Amniotic stem cell (primary cell): ENCODE measurements around the gene RPL23.
A peak's percentile ranks its signal among the peaks of the same experiment; 100 is the strongest.

Source experiments
- DNase-seq: peaks from one replicate; lab custom pipeline; 2025; lab: John Stamatoyannopoulos, UW

RPL23 gene

DNA sequence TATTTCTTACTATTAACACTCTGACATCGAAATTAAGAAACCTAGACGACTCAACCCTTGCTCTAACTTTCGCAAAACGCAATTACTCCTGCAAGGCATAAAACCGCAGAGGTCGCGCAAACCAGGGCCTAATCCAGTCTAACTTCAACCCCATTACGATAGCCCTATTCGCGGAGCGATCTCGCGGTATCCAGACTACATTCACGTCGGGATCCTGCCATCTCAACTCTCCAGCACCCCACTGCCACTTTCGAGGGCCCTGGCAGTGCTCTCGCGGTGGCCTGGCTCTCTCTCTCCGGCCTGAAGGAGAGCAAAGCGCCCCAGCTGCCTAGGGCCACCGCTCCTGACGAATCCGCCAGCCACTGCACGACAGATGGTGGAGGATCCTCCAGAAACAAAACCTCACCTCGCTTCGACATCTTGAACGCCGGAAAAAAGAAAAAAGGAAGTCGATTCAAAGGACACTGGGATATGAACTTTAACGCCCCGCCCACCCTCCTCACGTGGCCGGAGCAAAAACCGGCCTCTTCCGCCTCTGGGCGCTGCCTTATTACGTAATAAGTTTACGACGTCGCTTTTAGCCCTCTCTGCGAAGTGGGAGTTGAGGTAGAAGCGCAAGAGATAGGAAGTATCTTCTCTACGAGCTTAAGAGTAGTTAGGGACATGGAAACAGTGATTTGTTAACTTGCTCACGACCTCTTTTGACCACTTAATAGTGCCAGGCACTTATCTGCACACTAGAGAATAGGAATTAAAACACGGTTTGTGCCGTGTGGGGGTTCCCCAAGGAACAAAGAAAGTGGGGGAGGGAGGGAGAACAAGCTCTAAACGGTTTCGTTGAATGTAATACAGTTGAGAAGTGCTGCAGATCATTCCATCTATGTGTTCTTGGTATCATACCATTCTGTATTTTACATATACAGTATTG, at the start of gene RPL23:
Gene RPL23 (minus strand): TSS at position 430 of the 928 bp plus-strand sequence. CDS start 11 bp downstream, at position 419.
- peak; percentile 92 for DNase-seq

DNA sequence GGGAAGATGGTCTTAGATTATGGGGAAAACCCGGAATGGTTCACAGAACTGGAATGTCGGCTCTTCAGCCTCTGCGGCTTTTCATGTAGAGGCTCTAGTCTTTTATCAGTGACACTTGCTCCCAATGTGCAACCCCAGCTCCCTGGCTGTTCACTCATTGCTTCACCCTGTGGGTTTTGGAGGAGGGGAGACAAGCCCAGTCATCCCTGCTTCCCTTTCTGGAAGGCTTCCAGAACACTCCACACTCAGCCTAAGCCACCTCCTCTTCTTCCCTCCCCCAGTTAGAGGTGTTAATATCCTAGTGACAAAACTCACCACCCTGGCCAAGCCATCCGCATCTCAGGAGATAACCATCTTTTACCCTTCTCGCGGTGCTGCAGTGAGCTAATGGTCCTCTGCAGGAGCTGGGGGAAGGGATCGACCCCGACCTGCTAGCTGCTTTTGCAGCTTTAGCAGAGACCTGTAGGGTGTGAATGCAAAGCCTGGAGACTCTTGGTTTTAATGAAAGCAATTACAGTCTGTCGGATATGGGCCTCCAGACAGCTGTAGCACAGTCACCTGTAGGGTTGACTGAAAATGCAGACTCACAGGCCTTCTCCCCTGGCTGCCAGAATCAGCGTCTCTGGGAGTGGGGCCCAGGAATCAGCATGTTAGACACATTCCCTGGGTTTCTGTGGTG, 47.6 kb upstream of the RPL23 start:
- DNase-seq = peak; percentile 63

GRCh38 chr17:38899421-38899820, 45.9 kb upstream of the RPL23 start:
- DNase-seq = no peak

DNA sequence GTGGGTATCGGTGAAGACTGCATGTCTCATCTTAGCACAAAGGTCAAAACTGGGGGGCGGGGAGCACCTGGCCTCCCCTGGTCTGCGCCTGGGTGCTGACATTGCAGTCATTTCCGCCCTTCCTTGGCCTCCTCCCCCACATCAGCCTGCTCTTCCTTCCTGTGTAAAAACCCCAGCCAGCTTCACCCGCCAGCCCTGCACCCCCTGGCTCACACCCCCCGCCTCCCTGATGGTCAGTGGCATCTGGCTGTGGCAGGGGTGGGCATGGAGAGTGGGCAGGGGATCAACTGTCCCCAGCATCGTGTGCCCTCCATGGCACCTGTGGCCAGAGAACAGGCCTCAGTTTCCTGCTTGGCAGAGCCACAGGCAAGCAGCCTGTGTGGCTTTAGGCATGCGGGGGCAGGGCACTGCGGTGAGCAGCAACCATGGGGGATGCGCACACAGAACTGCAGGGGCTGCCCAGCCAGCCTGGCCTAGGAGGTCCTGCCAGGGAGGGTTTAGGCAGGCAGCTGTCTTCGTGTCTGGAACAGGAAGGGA, 45.4 kb upstream of the RPL23 start:
- DNase-seq = no peak

- no peak for DNase-seq
Observed at GRCh38 chr17:38898291-38898679, 44.8 kb upstream of the RPL23 start.

GRCh38 chr17:38897671-38898290, 44.3 kb upstream of the RPL23 start:
- no peak for DNase-seq

DNA sequence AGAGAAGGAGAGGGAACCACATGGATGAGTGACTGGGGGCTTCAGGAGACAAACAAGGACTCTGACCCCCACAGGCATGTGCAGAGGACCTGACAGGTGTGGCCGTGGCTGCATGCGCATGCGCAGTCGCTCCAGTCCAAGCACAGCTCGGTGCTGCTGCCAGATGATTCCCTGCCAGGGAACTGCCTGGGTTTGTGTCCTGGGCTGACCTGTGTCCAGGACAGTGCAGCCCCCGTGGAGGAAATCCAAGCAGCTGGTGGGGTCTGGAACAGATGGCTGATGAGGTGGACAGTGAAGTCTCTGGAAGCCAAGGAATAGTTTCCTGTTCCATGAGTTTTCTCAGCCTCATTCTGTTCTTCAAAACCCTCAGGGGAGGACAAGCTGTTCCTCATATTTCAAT, 43.7 kb upstream of the RPL23 start:
- no peak for DNase-seq

DNA sequence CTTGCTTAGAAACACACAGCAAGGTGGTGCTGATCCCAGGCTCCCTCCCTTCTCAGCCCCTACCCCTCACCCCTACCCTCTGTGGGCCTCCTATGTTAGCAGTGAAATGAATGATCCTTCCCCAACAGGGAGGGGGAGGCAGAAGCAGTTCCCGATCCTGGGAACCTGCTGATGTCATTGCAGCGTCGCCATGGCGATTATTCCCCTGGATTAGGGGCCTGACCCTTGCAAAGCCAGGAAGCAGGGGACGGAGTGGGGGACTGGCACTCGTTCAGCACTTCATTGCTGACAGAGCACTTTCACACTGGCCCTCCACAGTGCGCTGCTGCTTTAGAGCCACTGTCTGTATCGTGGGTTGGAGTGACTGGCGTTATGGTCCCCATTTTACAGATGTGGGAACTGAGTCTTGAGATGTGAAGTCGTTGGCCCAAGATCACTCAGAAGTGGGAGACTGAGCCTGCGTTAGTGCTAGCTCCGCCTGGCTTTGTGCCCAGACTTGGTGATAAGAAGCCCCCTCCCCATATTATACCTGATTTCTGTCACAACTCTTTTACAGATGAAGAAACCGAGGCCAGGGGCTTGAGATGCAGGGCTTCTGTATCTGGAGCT, 42.9 kb upstream of the RPL23 start:
- no peak for DNase-seq

DNA sequence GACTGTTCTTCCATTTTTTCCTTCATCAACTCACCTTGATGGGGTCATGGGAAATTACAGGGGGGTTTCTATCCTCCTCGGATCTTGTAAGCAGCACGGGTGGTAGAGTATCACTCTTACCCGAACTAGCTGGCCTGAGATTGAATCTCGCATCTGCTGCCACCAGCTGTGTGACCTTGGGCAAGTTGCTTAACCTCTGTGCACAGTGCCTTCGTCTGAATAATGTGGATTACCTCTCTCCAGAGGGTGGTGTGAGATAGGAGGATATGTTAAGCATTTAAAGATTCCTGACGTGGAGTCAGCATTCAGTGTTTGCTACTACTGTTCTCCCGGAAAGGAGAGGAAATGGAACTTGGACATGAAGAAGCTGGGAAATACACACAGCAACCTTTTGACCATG, 40.8 kb upstream of the RPL23 start:
- no peak for DNase-seq

GRCh38 chr17:38893607-38894006, 40.1 kb upstream of the RPL23 start:
- DNase-seq = no peak

GRCh38 chr17:38893113-38893512, 39.6 kb upstream of the RPL23 start:
- no peak for DNase-seq

GRCh38 chr17:38892620-38893019, 39.1 kb upstream of the RPL23 start:
- DNase-seq = no peak

- DNase-seq = no peak
Observed at GRCh38 chr17:38892083-38892482, 38.6 kb upstream of the RPL23 start.

DNA sequence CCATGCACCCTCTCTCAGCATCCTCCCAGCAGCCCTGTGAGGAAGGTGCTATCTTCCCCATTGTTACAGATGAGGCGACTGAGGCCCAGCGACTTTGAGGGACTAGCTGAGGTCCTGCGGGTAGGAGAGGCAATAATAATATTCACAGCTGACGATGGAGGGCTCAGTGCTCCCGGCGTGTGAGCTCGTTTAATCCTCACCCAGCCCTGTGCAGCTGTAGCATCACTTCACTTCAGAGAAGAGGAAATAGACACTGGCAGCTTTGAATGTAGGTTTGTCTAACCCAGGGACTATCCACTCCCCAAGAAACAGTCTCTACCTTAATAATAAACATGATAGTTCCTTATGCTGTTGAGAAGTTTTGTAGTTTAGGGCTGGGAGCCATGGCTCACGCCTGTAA, 37.9 kb upstream of the RPL23 start:
- DNase-seq = no peak

DNA sequence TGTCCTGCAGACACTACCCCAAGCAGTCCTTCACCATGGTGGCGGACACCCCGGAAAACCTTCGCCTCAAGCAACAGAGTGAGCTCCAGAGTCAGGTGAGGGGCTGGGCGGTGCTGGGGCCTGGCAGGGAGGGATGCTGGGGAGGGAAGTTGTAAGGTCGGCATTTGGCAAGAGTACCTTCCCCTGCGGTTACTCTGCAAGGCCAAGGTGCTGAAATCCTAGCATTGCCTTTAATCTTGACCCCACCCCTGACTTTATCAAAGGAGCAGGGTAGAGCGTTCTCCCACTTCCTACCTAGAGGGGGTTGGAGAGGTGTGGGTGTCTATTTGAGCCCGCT, 36.9 kb upstream of the RPL23 start:
- DNase-seq = no peak

GRCh38 chr17:38889745-38890409, 36.4 kb upstream of the RPL23 start:
- DNase-seq = no peak

DNA sequence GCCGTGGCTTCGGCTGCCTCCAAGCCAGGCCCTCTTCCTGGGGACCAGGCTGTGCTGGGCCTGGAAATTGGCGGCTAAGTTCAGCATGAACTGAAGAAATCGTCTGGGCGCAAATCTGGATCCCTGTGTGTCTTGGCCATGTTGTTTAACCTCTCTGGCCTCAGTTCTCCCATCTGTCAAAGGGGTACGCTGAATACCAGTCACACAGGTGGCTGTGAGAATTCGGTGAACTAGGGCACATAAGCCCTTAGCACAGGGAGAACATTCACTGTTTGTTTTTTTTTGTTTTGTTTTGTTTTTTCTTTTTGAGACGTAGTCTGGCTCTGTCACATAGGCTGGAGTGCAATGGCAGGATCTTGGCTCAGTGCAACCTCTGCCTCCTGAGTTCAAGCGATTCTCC, 35.3 kb upstream of the RPL23 start:
- DNase-seq = no peak

DNA sequence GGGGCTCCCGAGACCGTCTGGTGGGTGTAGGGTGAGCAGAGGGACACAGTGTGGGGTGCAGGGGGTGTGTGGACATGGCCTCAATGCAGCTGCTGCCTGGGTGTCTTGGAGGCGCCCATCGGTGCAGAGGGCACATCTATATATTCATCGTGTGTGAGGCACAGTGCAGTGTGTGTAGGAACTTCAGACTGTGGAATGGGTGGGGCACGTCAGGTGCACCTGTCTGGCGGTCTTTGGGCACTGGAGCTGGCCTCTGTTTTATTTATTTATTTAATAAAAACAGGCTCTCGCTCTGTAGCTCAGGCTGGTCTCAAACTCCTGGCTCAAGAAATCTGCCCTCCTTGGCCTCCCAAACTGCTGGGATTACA, 33.1 kb upstream of the RPL23 start:
- no peak for DNase-seq

GRCh38 chr17:38885728-38886642, 32.5 kb upstream of the RPL23 start:
- no peak for DNase-seq

DNA sequence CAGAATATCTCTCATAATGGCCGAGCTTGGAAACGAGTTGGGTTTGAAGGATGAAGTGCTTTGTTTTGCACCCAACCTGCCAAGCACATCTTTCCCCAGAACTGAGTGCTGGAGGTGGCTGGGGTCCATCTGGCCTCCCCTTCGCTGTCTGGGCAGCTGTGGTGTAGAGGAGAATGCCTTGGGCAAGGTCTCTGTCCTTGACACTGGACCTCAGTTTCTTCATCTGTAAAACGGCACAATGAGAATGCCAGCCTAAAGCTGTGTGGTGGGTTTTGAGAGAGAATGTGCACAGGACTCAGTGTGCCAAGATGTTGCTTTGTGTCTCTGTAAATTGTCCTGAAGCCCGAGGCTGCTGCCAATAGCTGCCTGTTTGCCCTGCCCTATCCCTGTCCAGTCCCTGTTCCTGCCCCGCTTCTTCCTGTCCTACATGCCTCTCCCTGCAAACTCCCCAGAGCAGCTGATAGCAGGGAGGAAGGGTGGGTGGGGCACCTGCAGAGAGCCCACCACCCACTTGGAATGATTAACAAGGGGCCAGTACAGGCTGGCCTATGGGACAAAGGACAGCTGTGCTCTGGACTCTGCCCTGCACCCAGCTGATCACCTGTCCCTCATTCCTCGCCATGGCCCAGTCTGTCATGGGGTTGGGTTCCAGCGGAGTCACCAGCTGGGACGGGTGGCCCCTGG, 31.7 kb upstream of the RPL23 start:
- DNase-seq = no peak
